Posterior cingulate gyrus (tissue), 11 donors: ENCODE results near the gene ADAMTS15.

Source experiments
- DNase-seq, 10 donors: peaks; one replicate each; pipeline versions ENCODE4 v3.0.0 to v3.0.0-alpha.2; 2020 to 2021; ENCODE audit warnings: mixed read lengths in 3 of 10
- intact Hi-C: fragments of 100-400 bp; cut with DNase I; formaldehyde crosslinking; loops from one replicate; pipeline ENCODE4 v1.15.1; 2023

The ADAMTS15 gene

GRCh38 chr11:130473056-130473794 lies 24.8 kb downstream of the ADAMTS15 start:
- intact Hi-C loops = no loop called here
- peak in 2 of 10 donors; percentile 77 to 81 for DNase-seq

GRCh38 chr11:130473795-130474377 lies 25.4 kb downstream of the ADAMTS15 start:
- intact Hi-C loops = no loop called here
- peak in 2 of 10 donors; percentile 70 to 77 for DNase-seq

- intact Hi-C loops = no loop called here
- DNase-seq = peak in 1 of 10 donors; percentile 69
These were observed 26.4 kb downstream of the ADAMTS15 start for GRCh38 chr11:130474637-130475400.

- intact Hi-C loops = no loop called here
- DNase-seq = peak in 1 of 10 donors; percentile 61
These were observed 27.1 kb downstream of the ADAMTS15 start for GRCh38 chr11:130475426-130476053.

GRCh38 chr11:130476200-130476921 lies 27.9 kb downstream of the ADAMTS15 start:
- DNase-seq = peak in 2 of 10 donors; percentile 43 to 68
- intact Hi-C loops = no loop called here

- DNase-seq = peak in 2 of 10 donors; percentile 66 to 81
- intact Hi-C loops = no loop called here
These were observed 28.6 kb downstream of the ADAMTS15 start for GRCh38 chr11:130476922-130477491.

GRCh38 chr11:130477586-130478203 lies 29.2 kb downstream of the ADAMTS15 start:
- no peak for DNase-seq
- intact Hi-C loops = no loop called here

- intact Hi-C loops = no loop called here
- peak in 1 of 10 donors; percentile 77 for DNase-seq
These were observed 29.8 kb downstream of the ADAMTS15 start for GRCh38 chr11:130478204-130478701.

- intact Hi-C loops = no loop called here
- DNase-seq = no peak
These were observed 30.4 kb downstream of the ADAMTS15 start for GRCh38 chr11:130478881-130479280.

- intact Hi-C loops = no loop called here
- DNase-seq = no peak
These were observed 31.7 kb downstream of the ADAMTS15 start for GRCh38 chr11:130480186-130480585.

- no peak for DNase-seq
- intact Hi-C loops = no loop called here
These were observed 32.3 kb downstream of the ADAMTS15 start for GRCh38 chr11:130480711-130481140.

- DNase-seq = no peak
- intact Hi-C loops = no loop called here
These were observed 34.7 kb downstream of the ADAMTS15 start for GRCh38 chr11:130483124-130483523.

- intact Hi-C loops = no loop called here
- peak in 1 of 10 donors; percentile 79 for DNase-seq
These were observed 37.5 kb downstream of the ADAMTS15 start for GRCh38 chr11:130485983-130486382.

- intact Hi-C loops = no loop called here
- DNase-seq = peak in 1 of 10 donors; percentile 59
These were observed 38.0 kb downstream of the ADAMTS15 start for GRCh38 chr11:130486391-130486836.

GRCh38 chr11:130486987-130487923 lies 38.8 kb downstream of the ADAMTS15 start:
- DNase-seq = peak in 1 of 10 donors; percentile 72
- intact Hi-C loops = no loop called here

- no peak for DNase-seq
- intact Hi-C loops = no loop called here
These were observed 39.7 kb downstream of the ADAMTS15 start for GRCh38 chr11:130487924-130488815.
